GM18498 (cell line): ENCODE results near the gene ATG7.
"Not testable (repeated sequence)": the region's sequence is repeated elsewhere in the genome, so short reads cannot be mapped to it uniquely, and the experiment has no call there.

ENCODE experiments used
- ATAC-seq: cut with Tn5 transposase; IDR thresholded peaks from one replicate; pipeline ENCODE4 v1.9.1; 2021; ENCODE audit warnings: mild to moderate bottlenecking, moderate library complexity; ENCODE audit not compliant: unreplicated experiment

ATG7 gene

GRCh38 chr3:11251807-11252176, 20.4 kb upstream of the ATG7 start:
- ATAC-seq: no peak

DNA sequence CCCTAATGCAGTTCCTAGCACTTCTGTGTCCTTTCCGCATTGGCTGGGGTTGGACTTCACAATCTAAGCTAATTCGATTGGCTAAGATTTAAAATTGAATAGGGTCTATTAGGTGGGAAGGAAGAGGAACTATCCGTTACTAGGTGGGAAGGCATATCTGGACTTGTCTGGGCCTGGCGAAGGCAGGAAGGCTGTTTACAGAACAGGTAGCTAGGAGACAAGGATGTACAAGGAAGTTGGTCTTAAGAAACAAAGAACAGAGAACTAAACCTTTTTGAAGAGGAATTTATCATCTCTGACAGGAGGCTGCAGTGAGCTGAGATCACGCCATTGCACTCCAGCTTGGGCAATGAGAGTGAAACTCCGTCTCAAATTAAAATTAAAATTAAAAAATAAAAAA, 17.3 kb upstream of the ATG7 start:
- ATAC-seq: no peak

GRCh38 chr3:11255537-11255936, 16.7 kb upstream of the ATG7 start:
- not testable (repeated sequence) for ATAC-seq

DNA sequence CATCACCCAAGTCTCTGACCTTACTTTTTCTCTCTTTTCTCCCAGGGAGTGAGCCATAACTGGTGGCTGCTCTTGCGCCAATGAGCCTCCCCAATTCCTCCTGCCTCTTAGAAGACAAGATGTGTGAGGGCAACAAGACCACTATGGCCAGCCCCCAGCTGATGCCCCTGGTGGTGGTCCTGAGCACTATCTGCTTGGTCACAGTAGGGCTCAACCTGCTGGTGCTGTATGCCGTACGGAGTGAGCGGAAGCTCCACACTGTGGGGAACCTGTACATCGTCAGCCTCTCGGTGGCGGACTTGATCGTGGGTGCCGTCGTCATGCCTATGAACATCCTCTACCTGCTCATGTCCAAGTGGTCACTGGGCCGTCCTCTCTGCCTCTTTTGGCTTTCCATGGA, 13.2 kb upstream of the ATG7 start:
- no peak for ATAC-seq

GRCh38 chr3:11260460-11260859, 11.7 kb upstream of the ATG7 start:
- no peak for ATAC-seq

DNA sequence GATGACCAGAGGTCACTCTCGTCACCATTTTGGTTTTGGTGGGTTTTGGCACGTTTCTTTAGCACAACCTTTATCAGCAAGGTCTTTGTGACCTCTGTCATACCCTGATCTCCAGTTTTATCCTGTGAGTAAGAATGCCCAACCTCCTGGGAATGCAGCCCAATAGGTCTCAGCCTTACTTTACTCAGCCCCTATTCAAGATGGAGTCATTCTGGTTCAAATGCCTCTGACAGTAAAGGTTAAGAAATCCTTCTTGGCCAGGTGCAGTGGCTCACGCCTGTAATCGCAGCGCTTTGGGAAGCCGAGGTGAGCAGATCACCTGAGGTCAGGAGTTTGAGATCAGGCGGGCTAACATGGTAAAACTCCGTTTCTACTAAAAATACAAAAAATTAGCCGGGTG, 3.2 kb upstream of the ATG7 start:
- no peak for ATAC-seq

- ATAC-seq: no peak
Observed at GRCh38 chr3:11272906-11273574, 843 bp downstream of the ATG7 start.

DNA sequence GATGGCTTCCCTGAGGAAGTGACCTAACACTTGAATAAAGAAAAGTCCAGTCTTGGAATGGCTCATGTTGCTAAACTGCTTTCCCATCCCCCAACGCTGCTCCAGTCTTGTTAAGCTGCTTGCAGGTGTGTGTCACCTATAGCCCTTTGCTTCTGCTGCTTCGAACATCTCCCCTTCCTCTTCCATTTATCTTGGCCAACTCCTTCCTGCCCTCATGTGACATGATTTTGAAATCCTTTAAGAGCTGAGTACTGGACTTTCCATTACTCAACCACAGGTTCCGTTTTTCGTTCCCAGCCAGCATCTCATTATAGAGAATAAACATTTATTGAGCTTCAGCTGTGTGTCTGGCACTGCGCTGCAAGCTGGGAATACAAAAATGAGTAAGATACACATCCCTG, 1.7 kb downstream of the ATG7 start:
- ATAC-seq: no peak

- ATAC-seq: no peak
Observed at GRCh38 chr3:11274566-11275142, 2.5 kb downstream of the ATG7 start.

GRCh38 chr3:11275926-11276325, 3.7 kb downstream of the ATG7 start:
- ATAC-seq: no peak

DNA sequence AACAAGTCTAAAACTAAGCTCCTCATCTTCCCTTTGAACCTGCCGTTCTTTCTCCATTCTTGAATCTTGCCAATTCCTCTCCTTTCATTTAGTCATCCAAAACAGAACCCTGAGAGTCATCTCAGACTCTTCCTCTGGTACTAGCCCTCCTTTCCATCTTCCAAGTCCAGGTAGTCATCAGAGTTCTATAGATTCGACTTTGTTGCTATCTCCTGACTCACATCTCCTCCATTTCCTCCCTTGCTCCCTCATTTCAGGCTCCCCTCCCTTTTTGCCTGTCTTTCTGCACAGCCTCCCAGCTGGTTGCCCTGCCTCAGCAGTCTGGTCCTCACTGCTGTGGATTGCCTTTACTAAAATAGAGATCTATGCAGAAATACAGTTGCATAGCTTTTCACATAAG, 4.7 kb downstream of the ATG7 start:
- no peak for ATAC-seq

- ATAC-seq: no peak
Observed at GRCh38 chr3:11282250-11283138, 10.3 kb downstream of the ATG7 start.

DNA sequence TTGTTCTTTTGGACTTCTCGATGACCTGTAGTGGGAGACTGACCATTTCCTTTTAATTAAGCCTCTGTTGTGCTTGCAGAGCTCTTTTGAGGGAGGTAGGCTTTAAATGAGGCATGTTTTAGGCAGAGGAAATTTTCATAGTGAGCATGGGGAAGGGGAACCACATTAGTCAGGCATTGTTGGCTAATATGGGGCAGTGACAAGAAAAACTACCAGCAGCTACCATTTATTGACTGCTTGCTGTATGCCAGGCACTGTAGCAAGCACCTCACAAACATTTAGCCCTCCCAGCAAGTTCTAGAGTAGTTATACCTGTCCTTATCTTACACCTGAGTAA, 10.9 kb downstream of the ATG7 start:
- ATAC-seq: no peak

DNA sequence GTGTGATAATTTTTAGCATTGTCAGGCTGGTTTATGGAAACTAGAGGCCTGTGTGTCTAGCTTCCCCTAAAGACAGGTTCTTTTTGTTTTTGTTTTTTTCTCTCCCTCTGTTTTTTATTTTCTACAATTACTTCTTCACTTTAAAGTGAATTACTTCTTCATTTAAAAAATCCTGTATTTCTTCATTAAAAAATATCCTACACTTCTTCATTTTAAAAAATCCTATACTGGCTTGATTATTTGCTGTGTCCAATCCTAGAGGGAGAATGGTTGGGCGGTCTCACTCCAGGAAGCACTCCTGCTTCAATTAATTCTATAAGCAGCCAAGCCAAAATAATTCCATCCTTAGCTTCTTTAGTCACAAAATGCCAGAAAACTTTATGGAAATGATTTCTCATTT, 11.8 kb downstream of the ATG7 start:
- no peak for ATAC-seq

DNA sequence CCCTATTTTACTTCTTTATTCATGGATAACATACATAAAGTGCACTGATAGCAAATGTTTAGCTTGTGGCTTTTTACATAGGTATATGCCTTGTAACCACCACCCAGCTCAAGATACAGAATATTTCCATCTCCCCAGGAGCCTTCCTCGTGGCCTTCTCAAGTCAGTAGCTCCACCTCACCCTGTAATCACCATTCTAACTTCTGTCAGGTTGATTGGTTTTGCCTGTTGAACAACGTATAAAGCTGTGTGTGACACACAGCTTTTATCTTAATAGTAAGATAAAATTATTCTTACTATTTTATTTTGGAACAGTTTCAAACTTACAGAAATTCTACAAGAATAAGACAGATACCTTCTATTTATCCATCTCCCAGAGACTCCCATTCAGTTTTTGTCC, 13.3 kb downstream of the ATG7 start:
- ATAC-seq: no peak

GRCh38 chr3:11287404-11287803, 15.2 kb downstream of the ATG7 start:
- no peak for ATAC-seq

DNA sequence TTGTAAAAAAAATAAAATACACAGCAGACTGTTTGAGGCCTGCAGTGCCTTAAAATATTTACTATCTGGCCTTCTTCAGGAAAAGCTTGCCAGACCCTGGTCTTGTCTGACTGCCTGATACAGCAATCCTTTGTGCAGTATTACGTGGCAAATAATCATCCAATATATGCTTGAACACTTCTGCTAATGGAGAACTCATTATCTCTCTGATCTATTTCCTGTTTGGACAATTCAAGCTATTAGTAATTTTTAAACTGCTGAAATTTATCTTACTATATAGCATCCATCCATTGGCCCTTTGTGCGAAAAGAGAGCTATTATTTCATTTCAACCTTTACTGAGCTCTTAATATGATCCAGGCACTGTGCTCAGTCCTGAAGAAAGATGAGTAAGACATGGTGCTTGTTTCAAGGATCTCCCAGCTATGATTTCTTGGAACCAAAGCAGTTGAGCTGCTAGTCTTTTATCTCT, 15.9 kb downstream of the ATG7 start:
- no peak for ATAC-seq

GRCh38 chr3:11288786-11289637, 16.8 kb downstream of the ATG7 start:
- ATAC-seq: peak; percentile 68

DNA sequence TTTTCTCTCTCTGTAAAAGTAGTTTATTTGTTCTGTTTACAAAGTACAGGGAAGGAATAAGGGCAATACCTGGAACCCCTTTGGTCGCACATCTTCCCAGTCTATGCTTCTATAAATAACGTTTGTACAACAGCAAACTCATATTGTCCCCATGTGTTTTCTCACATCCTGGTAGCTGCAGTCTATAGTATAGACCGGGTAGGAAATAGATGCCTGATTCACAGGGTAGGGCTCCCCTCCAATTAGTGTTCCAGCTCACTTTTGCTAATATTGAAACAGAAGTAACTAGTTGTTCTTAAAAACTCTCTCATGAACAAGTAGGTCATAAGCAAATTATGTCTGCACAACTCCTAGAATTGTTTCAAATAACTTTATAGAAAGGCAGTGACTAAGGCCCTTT, 17.7 kb downstream of the ATG7 start:
- ATAC-seq: no peak

DNA sequence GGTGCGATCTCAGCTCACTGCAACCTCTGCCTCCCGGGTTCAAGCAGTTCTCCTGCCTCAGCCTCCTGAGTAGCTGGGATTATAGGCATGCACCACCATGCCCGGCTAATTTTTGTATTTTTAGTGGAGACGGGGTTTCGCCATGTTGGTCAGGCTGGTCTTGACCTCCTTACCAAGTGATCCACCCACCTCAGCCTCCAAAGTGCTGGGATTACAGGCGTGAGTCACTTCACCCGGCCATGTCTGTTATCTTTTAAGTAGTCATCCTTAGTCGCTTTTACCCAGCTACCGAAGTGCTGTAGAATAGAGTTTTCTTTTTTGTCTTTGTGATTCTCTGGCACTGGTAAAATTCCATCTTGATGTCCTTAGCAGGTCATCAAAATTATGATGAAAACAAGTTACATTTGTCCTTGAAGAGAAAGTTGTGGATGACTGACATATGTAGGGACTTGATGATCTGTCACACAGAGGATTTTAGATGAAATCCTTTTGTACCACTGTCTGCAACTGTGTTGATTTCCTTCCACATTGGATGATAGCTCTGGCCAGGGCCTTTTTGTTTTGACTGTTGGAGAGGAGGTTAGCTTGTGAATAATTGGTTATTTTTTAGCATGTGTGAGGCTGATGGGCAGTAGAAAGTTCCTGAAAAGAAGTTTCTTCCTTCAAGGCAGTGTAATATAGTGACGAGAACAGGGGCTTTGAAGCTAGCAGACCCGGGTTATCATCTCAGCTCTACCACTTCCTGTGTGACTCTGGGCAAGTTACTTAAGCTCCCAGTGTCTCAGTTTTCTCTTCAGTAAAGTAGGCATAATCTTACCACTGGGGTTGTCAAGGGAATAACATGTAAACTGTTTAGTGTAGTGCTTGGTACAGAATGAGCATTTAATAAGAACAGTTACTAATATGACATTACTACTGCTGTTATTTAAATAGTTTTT, 18.8 kb downstream of the ATG7 start:
- peak; percentile 56 for ATAC-seq
